Coronary artery (tissue), 2 donors: Measurements from ENCODE around the gene NSMF.

Experiments used
- DNase-seq: peaks from one replicate; pipeline ENCODE4 v3.0.0-alpha.2; 2017; ENCODE audit warnings: low spot score
- H3K27ac ChIP-seq, 2 donors: fragments of 200-600 bp; sonication (generic); one replicate each; pipeline ENCODE4 v1.5.1; 2016 to 2019
- H3K4me3 ChIP-seq: fragments of 200-600 bp; sonication (generic); 2 replicates; pipeline ENCODE4 v1.5.1; 2016; ENCODE audit warnings: mild to moderate bottlenecking, moderate library complexity
- CTCF ChIP-seq: fragments of 200-600 bp; sonication (generic); IDR thresholded peaks from one replicate; pipeline ENCODE4 v1.5.1; 2019; ENCODE audit warnings: antibody characterized with exemption

NSMF gene

GRCh38 chr9:137463931-137464290 is 4.8 kb upstream of the NSMF start:
- no peak overlapping the region for H3K27ac ChIP-seq
- no peak overlapping the region for H3K4me3 ChIP-seq
- DNase-seq = no peak
- TF ChIP-seq CTCF = no peak

GRCh38 chr9:137462986-137463930 is 4.1 kb upstream of the NSMF start:
- peak; percentile 72 for DNase-seq
- no peak for TF ChIP-seq CTCF
- Histone ChIP-seq H3K4me3 (no peak overlapping the region), H3K27ac (no peak overlapping the region)

GRCh38 chr9:137462396-137462985 is 3.4 kb upstream of the NSMF start:
- DNase-seq = peak; percentile 72
- no peak overlapping the region for H3K27ac ChIP-seq
- no peak for TF ChIP-seq CTCF
- H3K4me3 ChIP-seq = no peak overlapping the region

GRCh38 chr9:137461663-137462395 is 2.7 kb upstream of the NSMF start:
- no peak for TF ChIP-seq CTCF
- Histone ChIP-seq H3K27ac (no peak overlapping the region), H3K4me3 (peak overlapping the region; percentile 40)
- DNase-seq = peak; percentile 77

- no peak for DNase-seq
- Histone ChIP-seq H3K27ac (no peak overlapping the region), H3K4me3 (peak overlapping the region; percentile 40)
- no peak for TF ChIP-seq CTCF
These were observed 2.2 kb upstream of the NSMF start for GRCh38 chr9:137461316-137461662.

- no peak overlapping the region for H3K4me3 ChIP-seq
- TF ChIP-seq CTCF = no peak
- DNase-seq = peak; percentile 74
- H3K27ac ChIP-seq = no peak overlapping the region
These were observed 1.5 kb upstream of the NSMF start for GRCh38 chr9:137460363-137461315.
